ENCODE data around the gene BEND5. TPM values are rescaled to one million over a fixed set of nuclear protein-coding genes. Genes with fewer than 3 reads are reported as not detected.

BEND5 gene
- polyA plus RNA-seq, 3 donors, result 0.13 TPM; not detected in 2

DNA sequence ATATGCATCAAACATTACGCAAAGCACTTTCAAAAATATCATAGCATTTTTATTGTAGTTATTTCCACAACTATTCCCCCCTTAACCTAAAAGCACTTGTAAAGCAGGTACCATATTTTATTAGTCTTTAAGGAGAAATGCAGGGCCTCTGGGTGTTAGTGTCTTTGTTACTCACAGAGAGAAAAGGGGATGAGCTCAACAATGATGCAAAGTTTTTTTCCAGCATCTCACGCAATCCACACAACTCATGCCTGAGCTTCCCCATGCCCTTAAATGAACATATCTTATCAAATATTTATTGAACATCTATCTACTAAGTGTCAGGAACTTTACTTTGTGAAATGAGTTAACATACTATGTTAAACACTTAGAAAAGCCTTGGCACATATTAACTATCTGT, 50.6 kb downstream of the BEND5 start:
- no CpG with 5 or more reads among the region's 2 CpGs for WGBS (ENCODE audit: insufficient coverage)
- Mint-ChIP-seq H3K4me3 (no peak overlapping the region), H3K4me1 (no peaks in the 10 kb centered on the region), H3K36me3 (no peaks in the 10 kb centered on the region), H3K27me3 (ENCODE audit: low read depth in 3 of 3) (peaks cover 0 to 3% (median 0%) of the 10 kb centered on the region in 3 donors), H3K27ac (no peak overlapping the region), H3K9me3 (no peaks in the 10 kb centered on the region)
- Histone ChIP-seq H3K9me3 (replicated peaks in 1 of 2; ENCODE audit: control insufficient read depth in 1 of 2, insufficient read depth in 1 of 2, low read length in 2 of 2) (no peaks in the 10 kb centered on the region), H3K4me3 (replicated peaks in 1 of 3; ENCODE audit: low read depth in 2 of 3, low read length in 3 of 3) (no peak overlapping the region), H3K4me1 (ENCODE audit: control insufficient read depth in 1 of 2, insufficient read depth in 2 of 2, low read length in 2 of 2) (no peaks in the 10 kb centered on the region), H3K4me2 (replicated peaks; ENCODE audit: extremely low read depth, low read length, poor library complexity, severe bottlenecking) (no peak overlapping the region), H3K79me2 (ENCODE audit: insufficient read depth, low read length) (no peaks in the 10 kb centered on the region), H4K20me1 (ENCODE audit: insufficient read depth, low read length) (no peaks in the 10 kb centered on the region), H2AFZ (ENCODE audit: insufficient read depth, low read depth, low read length, poor library complexity, severe bottlenecking) (no peak overlapping the region), H3K27me3 (ENCODE audit: control insufficient read depth in 2 of 2, insufficient read depth in 2 of 2, low read length in 2 of 2) (no peaks in the 10 kb centered on the region), H3K27ac (ENCODE audit: low read depth in 1 of 2, low read length in 2 of 2) (no peak overlapping the region), H3K9ac (ENCODE audit: insufficient read depth, low read length, poor library complexity, severe bottlenecking) (no peak overlapping the region), H3K36me3 (replicated peaks in 1 of 2; ENCODE audit: control insufficient read depth in 1 of 2, insufficient read depth in 2 of 2, low read length in 2 of 2) (no peaks in the 10 kb centered on the region)
- TF ChIP-seq, protein P1, sequence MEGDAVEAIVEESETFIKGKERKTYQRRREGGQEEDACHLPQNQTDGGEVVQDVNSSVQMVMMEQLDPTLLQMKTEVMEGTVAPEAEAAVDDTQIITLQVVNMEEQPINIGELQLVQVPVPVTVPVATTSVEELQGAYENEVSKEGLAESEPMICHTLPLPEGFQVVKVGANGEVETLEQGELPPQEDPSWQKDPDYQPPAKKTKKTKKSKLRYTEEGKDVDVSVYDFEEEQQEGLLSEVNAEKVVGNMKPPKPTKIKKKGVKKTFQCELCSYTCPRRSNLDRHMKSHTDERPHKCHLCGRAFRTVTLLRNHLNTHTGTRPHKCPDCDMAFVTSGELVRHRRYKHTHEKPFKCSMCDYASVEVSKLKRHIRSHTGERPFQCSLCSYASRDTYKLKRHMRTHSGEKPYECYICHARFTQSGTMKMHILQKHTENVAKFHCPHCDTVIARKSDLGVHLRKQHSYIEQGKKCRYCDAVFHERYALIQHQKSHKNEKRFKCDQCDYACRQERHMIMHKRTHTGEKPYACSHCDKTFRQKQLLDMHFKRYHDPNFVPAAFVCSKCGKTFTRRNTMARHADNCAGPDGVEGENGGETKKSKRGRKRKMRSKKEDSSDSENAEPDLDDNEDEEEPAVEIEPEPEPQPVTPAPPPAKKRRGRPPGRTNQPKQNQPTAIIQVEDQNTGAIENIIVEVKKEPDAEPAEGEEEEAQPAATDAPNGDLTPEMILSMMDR (IDR thresholded peaks at IDR 0.05), result no peak
- no peak for DNase-seq
- intact Hi-C loops (cut with micrococcal nuclease), result no loop called here

DNA sequence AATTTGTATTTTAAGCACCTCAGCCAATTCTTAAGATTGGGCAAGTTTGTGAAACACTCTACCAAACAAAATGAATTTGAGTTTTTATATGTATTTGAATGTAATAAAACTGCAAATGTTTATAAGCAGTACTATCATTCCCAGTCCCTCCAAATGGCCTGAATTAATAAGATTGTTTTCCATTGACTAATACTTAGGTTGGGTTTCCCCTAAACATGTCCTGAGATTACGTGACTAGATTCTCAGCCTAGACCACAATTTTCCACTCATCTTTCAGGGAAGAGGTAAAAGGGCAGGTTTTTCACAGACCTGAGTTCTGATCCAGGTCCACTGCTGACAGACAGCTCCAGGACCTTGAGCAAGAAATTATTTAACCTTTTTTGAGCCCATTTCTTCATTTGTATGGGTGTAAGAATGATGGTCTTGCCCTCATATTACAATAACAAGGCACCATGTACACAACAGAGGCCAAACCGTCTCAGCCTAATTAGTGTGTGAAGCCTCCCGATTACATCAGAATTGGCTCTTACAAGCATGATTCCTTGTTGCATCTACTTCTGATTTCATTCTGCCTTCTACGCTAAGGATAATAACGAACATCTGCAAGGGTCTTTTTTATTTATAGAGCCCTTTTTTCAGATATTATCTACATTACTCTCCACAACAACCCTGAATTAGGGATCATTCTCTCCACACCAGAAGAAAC, 51.2 kb downstream of the BEND5 start:
- Mint-ChIP-seq H3K4me1 (no peaks in the 10 kb centered on the region), H3K36me3 (no peaks in the 10 kb centered on the region), H3K4me3 (no peak overlapping the region), H3K9me3 (no peaks in the 10 kb centered on the region), H3K27ac (no peak overlapping the region), H3K27me3 (ENCODE audit: low read depth in 3 of 3) (peaks cover 0 to 3% (median 0%) of the 10 kb centered on the region in 3 donors)
- Histone ChIP-seq H3K4me3 (replicated peaks in 1 of 3; ENCODE audit: low read depth in 2 of 3, low read length in 3 of 3) (no peak overlapping the region), H2AFZ (ENCODE audit: insufficient read depth, low read depth, low read length, poor library complexity, severe bottlenecking) (no peak overlapping the region), H3K9me3 (replicated peaks in 1 of 2; ENCODE audit: control insufficient read depth in 1 of 2, insufficient read depth in 1 of 2, low read length in 2 of 2) (no peaks in the 10 kb centered on the region), H3K9ac (ENCODE audit: insufficient read depth, low read length, poor library complexity, severe bottlenecking) (no peak overlapping the region), H3K4me2 (replicated peaks; ENCODE audit: extremely low read depth, low read length, poor library complexity, severe bottlenecking) (no peak overlapping the region), H4K20me1 (ENCODE audit: insufficient read depth, low read length) (no peaks in the 10 kb centered on the region), H3K27ac (ENCODE audit: low read depth in 1 of 2, low read length in 2 of 2) (no peak overlapping the region), H3K27me3 (ENCODE audit: control insufficient read depth in 2 of 2, insufficient read depth in 2 of 2, low read length in 2 of 2) (no peaks in the 10 kb centered on the region), H3K79me2 (ENCODE audit: insufficient read depth, low read length) (no peaks in the 10 kb centered on the region), H3K36me3 (replicated peaks in 1 of 2; ENCODE audit: control insufficient read depth in 1 of 2, insufficient read depth in 2 of 2, low read length in 2 of 2) (no peaks in the 10 kb centered on the region), H3K4me1 (ENCODE audit: control insufficient read depth in 1 of 2, insufficient read depth in 2 of 2, low read length in 2 of 2) (no peaks in the 10 kb centered on the region)
- DNase-seq, result no peak
- WGBS (ENCODE audit: insufficient coverage), result 92% methylated on average over 2 of the region's 5 CpGs
- intact Hi-C loops (cut with micrococcal nuclease), result no loop called here
- TF ChIP-seq, protein P1 (IDR thresholded peaks at IDR 0.05), result no peak

Measured in CD14-positive monocyte (primary cell).